ENCODE data around the gene CES2.

The CES2 gene

GRCh38 chr16:66898207-66898606 lies 37.1 kb upstream of the CES2 start:
- no peak overlapping the region for H3K4me3 ChIP-seq (replicated peaks in 1 of 2; ENCODE audit: low read depth in 2 of 2, low read length in 2 of 2)
- DNase-seq (ENCODE audit: low read depth in 2 of 2), result peak in 1 of 2 donors; percentile 46
- TF ChIP-seq CTCF (IDR thresholded peaks at IDR 0.05; ENCODE audit: low read depth, low read length), result no peak

GRCh38 chr16:66898933-66899309 lies 36.4 kb upstream of the CES2 start:
- TF ChIP-seq CTCF (IDR thresholded peaks at IDR 0.05; ENCODE audit: low read depth, low read length), result no peak
- H3K4me3 ChIP-seq (replicated peaks in 1 of 2; ENCODE audit: low read depth in 2 of 2, low read length in 2 of 2), result no peak overlapping the region
- DNase-seq (ENCODE audit: low read depth in 2 of 2), result no peak

- no peak overlapping the region for H3K4me3 ChIP-seq (replicated peaks in 1 of 2; ENCODE audit: low read depth in 2 of 2, low read length in 2 of 2)
- TF ChIP-seq CTCF (IDR thresholded peaks at IDR 0.05; ENCODE audit: low read depth, low read length), result no peak
- DNase-seq (ENCODE audit: low read depth in 2 of 2), result peak; percentile 50 to 66
Observed at GRCh38 chr16:66899310-66899944, 35.9 kb upstream of the CES2 start.

GRCh38 chr16:66899945-66900710 lies 35.2 kb upstream of the CES2 start:
- no peak for TF ChIP-seq CTCF (IDR thresholded peaks at IDR 0.05; ENCODE audit: low read depth, low read length)
- H3K4me3 ChIP-seq (replicated peaks in 1 of 2; ENCODE audit: low read depth in 2 of 2, low read length in 2 of 2), result no peak overlapping the region
- DNase-seq (ENCODE audit: low read depth in 2 of 2), result peak; percentile 73 to 80

GRCh38 chr16:66900721-66901441 lies 34.4 kb upstream of the CES2 start:
- no peak for TF ChIP-seq CTCF (IDR thresholded peaks at IDR 0.05; ENCODE audit: low read depth, low read length)
- H3K4me3 ChIP-seq (replicated peaks in 1 of 2; ENCODE audit: low read depth in 2 of 2, low read length in 2 of 2), result no peak overlapping the region
- no peak for DNase-seq (ENCODE audit: low read depth in 2 of 2)

GRCh38 chr16:66901626-66902025 lies 33.7 kb upstream of the CES2 start:
- no peak for TF ChIP-seq CTCF (IDR thresholded peaks at IDR 0.05; ENCODE audit: low read depth, low read length)
- DNase-seq (ENCODE audit: low read depth in 2 of 2), result no peak
- H3K4me3 ChIP-seq (replicated peaks in 1 of 2; ENCODE audit: low read depth in 2 of 2, low read length in 2 of 2), result no peak overlapping the region

All from cardiac fibroblast (primary cell).